Measurements from ENCODE around the gene MINDY2.
A peak's percentile ranks its signal among the peaks of the same experiment; 100 is the strongest.
"Not testable (repeated sequence)": the region's sequence is repeated elsewhere in the genome, so short reads cannot be mapped to it uniquely, and the experiment has no call there.

Gene MINDY2

DNA sequence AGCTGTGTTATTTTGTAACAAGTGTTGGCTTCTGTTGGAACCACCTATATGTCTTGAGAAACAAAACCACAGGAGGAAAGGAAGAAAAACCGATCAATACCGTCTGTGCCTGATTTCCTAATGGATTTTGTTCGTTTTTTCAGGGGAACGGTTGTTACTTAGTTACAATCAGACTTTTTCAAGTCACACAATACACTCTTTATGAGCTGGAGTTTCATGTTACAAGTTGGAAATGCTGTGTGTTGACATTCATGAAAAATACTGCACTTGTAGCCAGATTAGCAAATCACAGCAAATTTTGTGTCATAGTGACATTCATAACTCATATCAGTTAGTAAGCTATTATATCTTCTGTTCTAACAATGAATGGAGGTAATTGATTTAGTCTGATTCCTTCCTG is 83.5 kb downstream of the MINDY2 start:
- H3K4me2 ChIP-seq (ENCODE audit: low read length) = no peak overlapping the region
- no peaks in the 10 kb centered on the region for H3K79me1 ChIP-seq (ENCODE audit: low read length)
- peaks cover 2 to 5% of the 10 kb centered on the region in 2 experiments for H3K36me3 ChIP-seq (ENCODE audit: control insufficient read depth in 1 of 2, insufficient read depth in 2 of 2, low read length in 2 of 2)
- H2AK5ac ChIP-seq (ENCODE audit: low read length) = no peak overlapping the region
- no peak for DNase-seq
- no peaks in the 10 kb centered on the region for H3K27me3 ChIP-seq (ENCODE audit: insufficient read depth, low read length)
- H2BK120ac ChIP-seq (ENCODE audit: insufficient read depth, low read length, poor library complexity) = no peak overlapping the region
- no peak overlapping the region for H2AFZ ChIP-seq (ENCODE audit: insufficient read depth, low read length, poor library complexity)
- no peak overlapping the region for H3K18ac ChIP-seq (ENCODE audit: low read length)
- H3K9me3 ChIP-seq (ENCODE audit: insufficient read depth, low read depth, low read length) = no peaks in the 10 kb centered on the region
- no peaks in the 10 kb centered on the region for H3K4me1 ChIP-seq (ENCODE audit: control insufficient read depth in 1 of 2, insufficient read depth in 2 of 2, low read length in 2 of 2)
- H4K12ac ChIP-seq (ENCODE audit: low read depth, low read length) = no peak overlapping the region
- WGBS (ENCODE audit: extremely low coverage, insufficient coverage, insufficient read length) = no CpG with 5 or more reads among the region's 4 CpGs
- no peak overlapping the region for H4K91ac ChIP-seq (ENCODE audit: low read depth, low read length)
- no peak overlapping the region for H3K4ac ChIP-seq (ENCODE audit: low read depth, low read length)
- no peak overlapping the region for H3K4me3 ChIP-seq (ENCODE audit: low read depth, low read length)
- H2BK12ac ChIP-seq (ENCODE audit: low read length) = no peak overlapping the region
- no peak overlapping the region for H3K14ac ChIP-seq (ENCODE audit: low read length)
- no peak overlapping the region for H2BK5ac ChIP-seq (ENCODE audit: low read depth, low read length, poor library complexity)
- H3K9ac ChIP-seq (ENCODE audit: low read length) = no peak overlapping the region
- H3K79me2 ChIP-seq (ENCODE audit: control insufficient read depth, insufficient read depth, low read length, poor library complexity) = no peaks in the 10 kb centered on the region
- no peak overlapping the region for H4K8ac ChIP-seq (ENCODE audit: low read depth, low read length)
- H3K27ac ChIP-seq (ENCODE audit: low read depth, low read length) = no peak overlapping the region
- no peak overlapping the region for H3K23ac ChIP-seq (ENCODE audit: low read length)

DNA sequence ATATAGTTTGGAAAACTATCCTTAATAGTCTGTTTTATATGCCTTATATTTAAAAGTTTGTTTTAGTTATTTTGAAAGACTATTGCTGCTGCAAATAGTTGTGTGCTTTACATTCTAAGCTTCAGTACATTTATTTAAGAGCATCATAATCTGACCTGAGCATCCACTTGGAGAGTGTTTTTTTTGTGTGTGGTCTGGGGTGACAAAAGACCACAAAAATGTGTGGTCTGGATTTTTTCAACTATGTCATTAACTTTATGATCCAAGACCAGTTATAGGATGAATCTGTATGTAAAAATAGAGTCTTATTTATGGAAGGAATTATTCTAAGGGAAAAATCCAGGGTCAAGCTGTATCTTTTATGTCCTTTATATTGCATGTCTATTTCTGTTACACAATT is 85.0 kb downstream of the MINDY2 start:
- no peak for DNase-seq
- Histone ChIP-seq H3K18ac (ENCODE audit: low read length) (no peak overlapping the region), H2BK5ac (ENCODE audit: low read depth, low read length, poor library complexity) (no peak overlapping the region), H3K27me3 (ENCODE audit: insufficient read depth, low read length) (no peaks in the 10 kb centered on the region), H4K91ac (ENCODE audit: low read depth, low read length) (no peak overlapping the region), H3K14ac (ENCODE audit: low read length) (no peak overlapping the region), H3K79me2 (ENCODE audit: control insufficient read depth, insufficient read depth, low read length, poor library complexity) (no peaks in the 10 kb centered on the region), H2BK120ac (ENCODE audit: insufficient read depth, low read length, poor library complexity) (no peak overlapping the region), H3K36me3 (ENCODE audit: control insufficient read depth in 1 of 2, insufficient read depth in 2 of 2, low read length in 2 of 2) (peaks cover 2 to 5% of the 10 kb centered on the region in 2 experiments), H2BK12ac (ENCODE audit: low read length) (no peak overlapping the region), H3K4me1 (ENCODE audit: control insufficient read depth in 1 of 2, insufficient read depth in 2 of 2, low read length in 2 of 2) (no peaks in the 10 kb centered on the region), H3K27ac (ENCODE audit: low read depth, low read length) (no peak overlapping the region), H3K9me3 (ENCODE audit: insufficient read depth, low read depth, low read length) (no peaks in the 10 kb centered on the region), H3K4me3 (ENCODE audit: low read depth, low read length) (no peak overlapping the region), H4K8ac (ENCODE audit: low read depth, low read length) (no peak overlapping the region), H4K12ac (ENCODE audit: low read depth, low read length) (no peak overlapping the region), H2AFZ (ENCODE audit: insufficient read depth, low read length, poor library complexity) (no peak overlapping the region), H3K9ac (ENCODE audit: low read length) (no peak overlapping the region), H3K4ac (ENCODE audit: low read depth, low read length) (no peak overlapping the region), H3K4me2 (ENCODE audit: low read length) (no peak overlapping the region), H3K23ac (ENCODE audit: low read length) (no peak overlapping the region), H3K79me1 (ENCODE audit: low read length) (no peaks in the 10 kb centered on the region), H2AK5ac (ENCODE audit: low read length) (no peak overlapping the region)

DNA sequence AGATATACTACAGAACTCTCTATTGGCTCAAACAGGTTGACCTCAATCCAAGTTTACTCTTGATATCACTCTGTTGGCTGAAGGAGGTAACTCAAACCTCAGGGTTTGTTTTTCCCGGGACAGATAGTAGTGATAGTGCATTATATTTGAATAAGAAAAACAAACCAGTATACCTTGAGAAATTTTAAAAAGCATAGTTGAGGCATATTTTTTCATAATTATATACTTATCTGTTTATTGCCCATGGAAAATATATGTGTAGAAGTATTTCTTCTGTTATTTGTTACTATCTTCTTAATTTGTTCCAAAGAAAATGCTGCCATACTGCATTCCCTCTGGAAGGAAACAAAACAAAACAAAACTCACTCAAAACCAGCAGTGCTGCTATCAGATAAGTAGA is 85.5 kb downstream of the MINDY2 start:
- H2BK120ac ChIP-seq (ENCODE audit: insufficient read depth, low read length, poor library complexity); H3K4me2 ChIP-seq (ENCODE audit: low read length); H3K23ac ChIP-seq (ENCODE audit: low read length); H3K36me3 ChIP-seq (ENCODE audit: control insufficient read depth in 1 of 2, insufficient read depth in 2 of 2, low read length in 2 of 2); H4K91ac ChIP-seq (ENCODE audit: low read depth, low read length); H2AK5ac ChIP-seq (ENCODE audit: low read length); H3K79me2 ChIP-seq (ENCODE audit: control insufficient read depth, insufficient read depth, low read length, poor library complexity); H3K18ac ChIP-seq (ENCODE audit: low read length); H3K79me1 ChIP-seq (ENCODE audit: low read length); H3K27ac ChIP-seq (ENCODE audit: low read depth, low read length); H3K9me3 ChIP-seq (ENCODE audit: insufficient read depth, low read depth, low read length); H4K8ac ChIP-seq (ENCODE audit: low read depth, low read length); H4K12ac ChIP-seq (ENCODE audit: low read depth, low read length); H3K4me3 ChIP-seq (ENCODE audit: low read depth, low read length); H3K27me3 ChIP-seq (ENCODE audit: insufficient read depth, low read length); H2BK5ac ChIP-seq (ENCODE audit: low read depth, low read length, poor library complexity); H2BK12ac ChIP-seq (ENCODE audit: low read length); H3K4ac ChIP-seq (ENCODE audit: low read depth, low read length); H3K14ac ChIP-seq (ENCODE audit: low read length); H3K9ac ChIP-seq (ENCODE audit: low read length); H3K4me1 ChIP-seq (ENCODE audit: control insufficient read depth in 1 of 2, insufficient read depth in 2 of 2, low read length in 2 of 2); H2AFZ ChIP-seq (ENCODE audit: insufficient read depth, low read length, poor library complexity): not testable (repeated sequence)
- peak; percentile 61 to 83 for DNase-seq
- WGBS (ENCODE audit: extremely low coverage, insufficient coverage, insufficient read length) = no CpG with 5 or more reads among the region's 1 CpG

DNA sequence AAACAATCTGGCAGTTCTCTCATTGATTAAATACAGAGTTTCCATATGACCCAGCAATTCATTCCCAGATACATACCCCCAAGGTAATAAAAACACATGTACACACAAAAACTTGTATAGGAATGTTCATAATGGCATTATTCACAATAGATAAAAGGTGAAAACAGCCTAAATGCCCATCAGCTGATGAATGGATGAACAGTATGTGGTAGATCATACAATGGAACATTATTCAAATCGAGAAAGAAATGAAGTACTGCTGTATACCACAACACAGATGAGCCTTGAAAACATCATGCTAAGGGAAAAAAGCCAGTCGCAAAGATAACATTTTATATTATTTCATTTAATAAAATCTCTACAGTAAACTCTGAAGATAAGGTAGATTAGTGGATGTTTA is 91.2 kb downstream of the MINDY2 start:
- WGBS (ENCODE audit: extremely low coverage, insufficient coverage, insufficient read length) = no CpG with 5 or more reads among the region's 2 CpGs
- Histone ChIP-seq H3K27ac (ENCODE audit: low read depth, low read length) (no peak overlapping the region), H4K12ac (ENCODE audit: low read depth, low read length) (no peak overlapping the region), H4K8ac (ENCODE audit: low read depth, low read length) (no peak overlapping the region), H3K36me3 (ENCODE audit: control insufficient read depth in 1 of 2, insufficient read depth in 2 of 2, low read length in 2 of 2) (no peaks in the 10 kb centered on the region), H2BK120ac (ENCODE audit: insufficient read depth, low read length, poor library complexity) (no peak overlapping the region), H3K9ac (ENCODE audit: low read length) (no peak overlapping the region), H2BK12ac (ENCODE audit: low read length) (no peak overlapping the region), H3K4me1 (ENCODE audit: control insufficient read depth in 1 of 2, insufficient read depth in 2 of 2, low read length in 2 of 2) (peaks cover 4 to 6% of the 10 kb centered on the region in 2 experiments), H3K14ac (ENCODE audit: low read length) (no peak overlapping the region), H2AK5ac (ENCODE audit: low read length) (no peak overlapping the region), H2AFZ (ENCODE audit: insufficient read depth, low read length, poor library complexity) (no peak overlapping the region), H3K23ac (ENCODE audit: low read length) (no peak overlapping the region), H4K91ac (ENCODE audit: low read depth, low read length) (no peak overlapping the region), H3K9me3 (ENCODE audit: insufficient read depth, low read depth, low read length) (no peaks in the 10 kb centered on the region), H3K79me2 (ENCODE audit: control insufficient read depth, insufficient read depth, low read length, poor library complexity) (peaks cover 2% of the 10 kb centered on the region), H3K4ac (ENCODE audit: low read depth, low read length) (no peak overlapping the region), H2BK5ac (ENCODE audit: low read depth, low read length, poor library complexity) (no peak overlapping the region), H3K4me3 (ENCODE audit: low read depth, low read length) (no peak overlapping the region), H3K18ac (ENCODE audit: low read length) (no peak overlapping the region), H3K27me3 (ENCODE audit: insufficient read depth, low read length) (no peaks in the 10 kb centered on the region), H3K4me2 (ENCODE audit: low read length) (no peak overlapping the region), H3K79me1 (ENCODE audit: low read length) (no peaks in the 10 kb centered on the region)
- DNase-seq = no peak

Measured in trophoblast cell (in vitro differentiated cells and primary cell).